ENCODE measurements around the gene AGPAT3.

Gene AGPAT3

GRCh38 chr21:43889069-43889468, 24.0 kb downstream of the AGPAT3 start:
- H3K27ac ChIP-seq, result no peak overlapping the region
- H3K36me3 ChIP-seq (ENCODE audit: control insufficient read depth, insufficient read depth, low read length), result no peaks in the 10 kb centered on the region
- H3K4me3 ChIP-seq (ENCODE audit: low read depth, low read length), result no peak overlapping the region
- TF ChIP-seq, protein P1, sequence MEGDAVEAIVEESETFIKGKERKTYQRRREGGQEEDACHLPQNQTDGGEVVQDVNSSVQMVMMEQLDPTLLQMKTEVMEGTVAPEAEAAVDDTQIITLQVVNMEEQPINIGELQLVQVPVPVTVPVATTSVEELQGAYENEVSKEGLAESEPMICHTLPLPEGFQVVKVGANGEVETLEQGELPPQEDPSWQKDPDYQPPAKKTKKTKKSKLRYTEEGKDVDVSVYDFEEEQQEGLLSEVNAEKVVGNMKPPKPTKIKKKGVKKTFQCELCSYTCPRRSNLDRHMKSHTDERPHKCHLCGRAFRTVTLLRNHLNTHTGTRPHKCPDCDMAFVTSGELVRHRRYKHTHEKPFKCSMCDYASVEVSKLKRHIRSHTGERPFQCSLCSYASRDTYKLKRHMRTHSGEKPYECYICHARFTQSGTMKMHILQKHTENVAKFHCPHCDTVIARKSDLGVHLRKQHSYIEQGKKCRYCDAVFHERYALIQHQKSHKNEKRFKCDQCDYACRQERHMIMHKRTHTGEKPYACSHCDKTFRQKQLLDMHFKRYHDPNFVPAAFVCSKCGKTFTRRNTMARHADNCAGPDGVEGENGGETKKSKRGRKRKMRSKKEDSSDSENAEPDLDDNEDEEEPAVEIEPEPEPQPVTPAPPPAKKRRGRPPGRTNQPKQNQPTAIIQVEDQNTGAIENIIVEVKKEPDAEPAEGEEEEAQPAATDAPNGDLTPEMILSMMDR (IDR thresholded peaks at IDR 0.05), result no peak
- H3K27me3 ChIP-seq (ENCODE audit: control insufficient read depth, insufficient read depth, low read length), result no peaks in the 10 kb centered on the region
- H2AFZ ChIP-seq, result no peak overlapping the region
- H3K9me3 ChIP-seq (ENCODE audit: control insufficient read depth, low read length), result no peaks in the 10 kb centered on the region
- H3K79me2 ChIP-seq, result peaks cover 17% of the 10 kb centered on the region
- no peaks in the 10 kb centered on the region for H3K4me1 ChIP-seq
- H3K9ac ChIP-seq, result no peak overlapping the region
- no peak overlapping the region for H3K4me2 ChIP-seq (ENCODE audit: low read length)

DNA sequence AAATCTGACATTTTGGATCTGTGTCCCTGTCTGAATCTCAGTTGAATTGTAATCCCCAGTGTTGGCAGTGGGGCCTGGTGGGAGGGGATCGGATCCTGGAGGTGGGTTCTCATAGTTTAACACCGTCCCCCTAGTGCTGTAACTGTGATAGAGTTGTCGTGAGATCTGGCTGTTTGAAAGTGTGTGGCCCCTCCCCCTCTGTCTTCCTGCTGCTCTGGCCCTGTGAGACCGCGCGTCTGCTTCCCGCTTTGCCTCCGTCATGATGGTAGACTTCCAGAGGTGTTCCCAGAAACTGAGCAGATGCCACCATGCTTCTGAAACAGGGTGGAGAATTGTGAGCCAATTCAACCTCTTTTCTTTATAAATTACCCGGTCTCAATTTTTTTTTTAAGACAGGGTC, 25.0 kb downstream of the AGPAT3 start:
- H3K4me2 ChIP-seq (ENCODE audit: low read length), result no peak overlapping the region
- no peaks in the 10 kb centered on the region for H3K36me3 ChIP-seq (ENCODE audit: control insufficient read depth, insufficient read depth, low read length)
- no peaks in the 10 kb centered on the region for H3K9me3 ChIP-seq (ENCODE audit: control insufficient read depth, low read length)
- no peak overlapping the region for H3K9ac ChIP-seq
- H2AFZ ChIP-seq, result no peak overlapping the region
- H3K27me3 ChIP-seq (ENCODE audit: control insufficient read depth, insufficient read depth, low read length), result no peaks in the 10 kb centered on the region
- H3K79me2 ChIP-seq, result peaks cover 17% of the 10 kb centered on the region
- H3K4me1 ChIP-seq, result no peaks in the 10 kb centered on the region
- no peak overlapping the region for H3K27ac ChIP-seq
- TF ChIP-seq, protein P1 (IDR thresholded peaks at IDR 0.05), result no peak
- no peak overlapping the region for H3K4me3 ChIP-seq (ENCODE audit: low read depth, low read length)

GRCh38 chr21:43892334-43892733, 27.3 kb downstream of the AGPAT3 start:
- Histone ChIP-seq H3K36me3 (ENCODE audit: control insufficient read depth, insufficient read depth, low read length) (no peaks in the 10 kb centered on the region), H2AFZ (no peak overlapping the region), H3K4me3 (ENCODE audit: low read depth, low read length) (no peak overlapping the region), H3K27ac (no peak overlapping the region), H3K4me1 (no peaks in the 10 kb centered on the region), H3K27me3 (ENCODE audit: control insufficient read depth, insufficient read depth, low read length) (no peaks in the 10 kb centered on the region), H3K79me2 (peaks cover 22% of the 10 kb centered on the region), H3K4me2 (ENCODE audit: low read length) (no peak overlapping the region), H3K9ac (no peak overlapping the region), H3K9me3 (ENCODE audit: control insufficient read depth, low read length) (no peaks in the 10 kb centered on the region)
- TF ChIP-seq, protein P1 (IDR thresholded peaks at IDR 0.05), result no peak

DNA sequence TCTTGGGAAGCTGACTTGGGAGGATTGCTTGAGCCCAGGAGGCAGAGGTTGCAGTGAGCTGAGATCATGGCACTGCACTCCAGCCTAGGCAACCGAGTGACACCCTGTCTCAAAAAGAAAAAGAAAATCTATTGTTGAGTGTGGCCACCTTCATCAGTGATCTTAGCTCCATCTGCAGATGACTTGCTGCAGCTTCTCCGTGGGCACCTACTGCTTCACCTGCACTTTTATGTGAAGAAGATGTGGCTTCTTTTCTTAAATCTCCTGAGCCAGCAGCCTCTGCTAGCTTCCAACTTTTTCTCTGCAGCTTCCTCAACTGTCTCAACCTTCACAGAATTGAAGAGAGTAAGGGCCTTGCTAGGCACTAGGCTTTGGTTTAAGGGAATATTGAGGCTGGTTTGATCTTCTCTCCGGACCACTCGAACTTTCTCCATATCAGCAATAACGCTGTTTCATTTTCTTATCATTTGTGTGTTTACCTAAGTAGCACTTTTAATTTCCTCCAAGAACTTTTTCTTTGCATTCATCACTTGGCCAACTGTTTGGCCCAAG, 28.0 kb downstream of the AGPAT3 start:
- Histone ChIP-seq H3K27ac (no peak overlapping the region), H3K4me1 (no peaks in the 10 kb centered on the region), H3K9ac (no peak overlapping the region), H3K36me3 (ENCODE audit: control insufficient read depth, insufficient read depth, low read length) (no peaks in the 10 kb centered on the region), H3K79me2 (peaks cover 28% of the 10 kb centered on the region), H3K4me2 (ENCODE audit: low read length) (no peak overlapping the region), H2AFZ (no peak overlapping the region), H3K9me3 (ENCODE audit: control insufficient read depth, low read length) (no peaks in the 10 kb centered on the region), H3K4me3 (ENCODE audit: low read depth, low read length) (no peak overlapping the region), H3K27me3 (ENCODE audit: control insufficient read depth, insufficient read depth, low read length) (no peaks in the 10 kb centered on the region)
- TF ChIP-seq, protein P1 (IDR thresholded peaks at IDR 0.05), result no peak

- Histone ChIP-seq H3K4me2 (ENCODE audit: low read length) (no peak overlapping the region), H3K36me3 (ENCODE audit: control insufficient read depth, insufficient read depth, low read length) (no peaks in the 10 kb centered on the region), H3K9me3 (ENCODE audit: control insufficient read depth, low read length) (no peaks in the 10 kb centered on the region), H3K9ac (no peak overlapping the region), H3K4me3 (ENCODE audit: low read depth, low read length) (no peak overlapping the region), H2AFZ (no peak overlapping the region), H3K79me2 (peaks cover 32% of the 10 kb centered on the region), H3K27me3 (ENCODE audit: control insufficient read depth, insufficient read depth, low read length) (no peaks in the 10 kb centered on the region), H3K27ac (no peak overlapping the region), H3K4me1 (no peaks in the 10 kb centered on the region)
- TF ChIP-seq, protein P1 (IDR thresholded peaks at IDR 0.05), result no peak
Measured at GRCh38 chr21:43893536-43894205, 28.6 kb downstream of the AGPAT3 start.

All from parathyroid adenoma (tissue), 2 donors.